Head of caudate nucleus (tissue), 42 donors: ENCODE measurements around the gene SPATC1L.
"Not testable (repeated sequence)": the region's sequence is repeated elsewhere in the genome, so short reads cannot be mapped to it uniquely, and the experiment has no call there.

Source experiments
- DNase-seq, 42 donors: peaks; one replicate each; pipeline versions ENCODE4 v3.0.0 to v3.0.0-alpha.2; 2020 to 2021; ENCODE audit warnings: mixed read lengths in 7 of 42
- intact Hi-C: fragments of 100-400 bp; cut with DNase I; formaldehyde crosslinking; loops from one replicate; pipeline ENCODE4 v1.15.0; 2022

The SPATC1L gene

GRCh38 chr21:46189213-46189958 is 5.1 kb upstream of the SPATC1L start:
- peak in 23 of 42 donors; percentile 8 to 59 (median 28) for DNase-seq
- intact Hi-C loops, result no loop called here

GRCh38 chr21:46188226-46189212 is 4.3 kb upstream of the SPATC1L start:
- intact Hi-C loops, result no loop called here
- peak; percentile 36 to 94 (median 80) for DNase-seq

GRCh38 chr21:46187814-46188213 is 3.6 kb upstream of the SPATC1L start:
- DNase-seq, result peak in 14 of 42 donors; percentile 2 to 43 (median 16)
- intact Hi-C loops, result no loop called here

- peak in 13 of 42 donors; percentile 2 to 44 (median 8) for DNase-seq
- intact Hi-C loops, result no loop called here
Observed at GRCh38 chr21:46187261-46187660, 3.0 kb upstream of the SPATC1L start.

GRCh38 chr21:46185716-46186115 is 1.5 kb upstream of the SPATC1L start:
- intact Hi-C loops, result no loop called here
- peak in 8 of 42 donors; percentile 6 to 40 (median 12) for DNase-seq

GRCh38 chr21:46184625-46185555 is 631 bp upstream of the SPATC1L start:
- DNase-seq, result peak; percentile 56 to 94 (median 88)
- intact Hi-C loops, result no loop called here

GRCh38 chr21:46183337-46183909 is 836 bp downstream of the SPATC1L start:
- intact Hi-C loops, result not testable (repeated sequence)
- DNase-seq, result peak in 3 of 42 donors; percentile 12 to 19 (median 16)

- peak in 8 of 42 donors; percentile 6 to 38 (median 14) for DNase-seq
- intact Hi-C loops, result no loop called here
Observed at GRCh38 chr21:46182548-46183336, 1.5 kb downstream of the SPATC1L start.

- peak in 9 of 42 donors; percentile 2 to 40 (median 13) for DNase-seq
- intact Hi-C loops, result no loop called here
Observed at GRCh38 chr21:46181953-46182547, 2.2 kb downstream of the SPATC1L start.

GRCh38 chr21:46181436-46181835 is 2.8 kb downstream of the SPATC1L start:
- intact Hi-C loops, result no loop called here
- peak in 8 of 42 donors; percentile 5 to 40 (median 12) for DNase-seq

GRCh38 chr21:46180778-46181391 is 3.4 kb downstream of the SPATC1L start:
- peak in 9 of 42 donors; percentile 5 to 29 (median 12) for DNase-seq
- intact Hi-C loops, result no loop called here

- intact Hi-C loops, result no loop called here
- peak in 9 of 42 donors; percentile 3 to 30 (median 9) for DNase-seq
Observed at GRCh38 chr21:46180079-46180722, 4.1 kb downstream of the SPATC1L start.

- peak in 11 of 42 donors; percentile 2 to 34 (median 12) for DNase-seq
- intact Hi-C loops, result no loop called here
Observed at GRCh38 chr21:46179708-46180078, 4.6 kb downstream of the SPATC1L start.

- intact Hi-C loops, result no loop called here
- DNase-seq, result peak in 7 of 42 donors; percentile 4 to 37 (median 13)
Observed at GRCh38 chr21:46178961-46179360, 5.3 kb downstream of the SPATC1L start.

GRCh38 chr21:46176443-46177129 is 7.7 kb downstream of the SPATC1L start:
- DNase-seq, intact Hi-C loops: not testable (repeated sequence)
